ENCODE results near the gene MBD6.
"Not testable (repeated sequence)": the region's sequence is repeated elsewhere in the genome, so short reads cannot be mapped to it uniquely, and the experiment has no call there.

Gene MBD6

DNA sequence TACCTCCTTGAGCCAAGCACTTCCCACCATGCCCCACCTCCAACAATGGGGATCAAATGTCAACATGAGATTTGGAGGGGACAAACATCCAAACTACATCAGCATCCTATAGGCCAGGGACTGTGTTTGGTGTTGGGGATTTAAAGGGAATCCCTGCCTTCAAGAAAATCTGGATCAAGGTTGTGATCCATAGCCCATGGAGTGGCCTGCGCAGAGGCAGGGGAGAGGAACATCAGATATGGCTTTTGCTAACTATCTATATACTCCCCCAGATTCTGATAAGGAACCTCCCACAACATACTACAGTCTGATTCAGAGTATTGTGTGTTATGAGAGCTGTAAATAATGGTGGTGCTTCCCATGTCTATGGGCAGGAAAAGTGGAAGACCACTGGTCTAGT is 32.3 kb downstream of the MBD6 start:
- Histone ChIP-seq H3K36me3 (ENCODE audit: control insufficient read depth in 1 of 2, insufficient read depth in 2 of 2, low read length in 2 of 2) (no peaks in the 10 kb centered on the region), H2AK5ac (ENCODE audit: low read length) (no peak overlapping the region), H3K4ac (ENCODE audit: low read depth, low read length) (no peak overlapping the region), H3K4me2 (ENCODE audit: low read length) (no peak overlapping the region), H3K4me1 (ENCODE audit: control insufficient read depth in 1 of 2, insufficient read depth in 2 of 2, low read length in 2 of 2) (peaks cover 3 to 7% of the 10 kb centered on the region in 2 experiments), H3K27ac (ENCODE audit: low read depth, low read length) (no peak overlapping the region), H3K14ac (ENCODE audit: low read length) (no peak overlapping the region), H3K9ac (ENCODE audit: low read length) (no peak overlapping the region), H3K79me1 (ENCODE audit: low read length) (no peaks in the 10 kb centered on the region), H4K12ac (ENCODE audit: low read depth, low read length) (no peak overlapping the region), H3K18ac (ENCODE audit: low read length) (no peak overlapping the region), H2AFZ (ENCODE audit: insufficient read depth, low read length, poor library complexity) (no peak overlapping the region), H4K91ac (ENCODE audit: low read depth, low read length) (no peak overlapping the region), H2BK12ac (ENCODE audit: low read length) (no peak overlapping the region), H3K27me3 (ENCODE audit: insufficient read depth, low read length) (peaks cover 8% of the 10 kb centered on the region), H3K9me3 (ENCODE audit: insufficient read depth, low read depth, low read length) (peaks cover 3% of the 10 kb centered on the region), H3K23ac (ENCODE audit: low read length) (no peak overlapping the region), H4K8ac (ENCODE audit: low read depth, low read length) (no peak overlapping the region), H3K79me2 (ENCODE audit: control insufficient read depth, insufficient read depth, low read length, poor library complexity) (no peaks in the 10 kb centered on the region), H2BK5ac (ENCODE audit: low read depth, low read length, poor library complexity) (no peak overlapping the region), H2BK120ac (ENCODE audit: insufficient read depth, low read length, poor library complexity) (no peak overlapping the region), H3K4me3 (ENCODE audit: low read depth, low read length) (no peak overlapping the region)
- WGBS (ENCODE audit: extremely low coverage, insufficient coverage, insufficient read length): no CpG with 5 or more reads among the region's 1 CpG
- DNase-seq: no peak

DNA sequence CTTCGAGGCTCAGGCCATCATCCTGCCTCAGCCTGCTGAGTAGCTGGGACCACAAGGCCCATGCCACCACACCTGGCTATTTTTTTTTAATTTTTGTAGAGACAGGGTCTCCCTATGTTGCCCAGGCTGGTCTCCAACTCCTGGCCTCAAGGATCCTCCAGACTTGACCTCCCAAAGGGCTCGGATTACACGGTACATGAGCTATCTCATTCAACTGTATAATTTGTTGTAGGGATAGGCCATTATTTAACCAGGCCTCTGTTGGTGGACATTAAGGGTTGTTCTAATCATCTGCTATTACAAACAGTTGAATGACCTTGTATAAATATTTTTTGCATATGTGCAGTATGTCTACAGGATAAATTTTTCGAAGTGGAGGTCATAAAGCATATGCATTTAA is 36.2 kb downstream of the MBD6 start:
- no peak overlapping the region for H4K8ac ChIP-seq (ENCODE audit: low read depth, low read length)
- no peak overlapping the region for H4K91ac ChIP-seq (ENCODE audit: low read depth, low read length)
- H3K4ac ChIP-seq (ENCODE audit: low read depth, low read length): no peak overlapping the region
- no peaks in the 10 kb centered on the region for H3K27me3 ChIP-seq (ENCODE audit: insufficient read depth, low read length)
- no peak overlapping the region for H2BK12ac ChIP-seq (ENCODE audit: low read length)
- no CpG with 5 or more reads among the region's 4 CpGs for WGBS (ENCODE audit: extremely low coverage, insufficient coverage, insufficient read length)
- H2AFZ ChIP-seq (ENCODE audit: insufficient read depth, low read length, poor library complexity): no peak overlapping the region
- H3K4me2 ChIP-seq (ENCODE audit: low read length): no peak overlapping the region
- no peak overlapping the region for H3K14ac ChIP-seq (ENCODE audit: low read length)
- H3K79me1 ChIP-seq (ENCODE audit: low read length): no peaks in the 10 kb centered on the region
- no peaks in the 10 kb centered on the region for H3K4me1 ChIP-seq (ENCODE audit: control insufficient read depth in 1 of 2, insufficient read depth in 2 of 2, low read length in 2 of 2)
- no peaks in the 10 kb centered on the region for H3K36me3 ChIP-seq (ENCODE audit: control insufficient read depth in 1 of 2, insufficient read depth in 2 of 2, low read length in 2 of 2)
- H3K79me2 ChIP-seq (ENCODE audit: control insufficient read depth, insufficient read depth, low read length, poor library complexity): no peaks in the 10 kb centered on the region
- H3K4me3 ChIP-seq (ENCODE audit: low read depth, low read length): no peak overlapping the region
- no peak overlapping the region for H2AK5ac ChIP-seq (ENCODE audit: low read length)
- H4K12ac ChIP-seq (ENCODE audit: low read depth, low read length): no peak overlapping the region
- DNase-seq: no peak
- H2BK120ac ChIP-seq (ENCODE audit: insufficient read depth, low read length, poor library complexity): no peak overlapping the region
- H3K27ac ChIP-seq (ENCODE audit: low read depth, low read length): no peak overlapping the region
- no peak overlapping the region for H3K9ac ChIP-seq (ENCODE audit: low read length)
- no peak overlapping the region for H2BK5ac ChIP-seq (ENCODE audit: low read depth, low read length, poor library complexity)
- no peak overlapping the region for H3K23ac ChIP-seq (ENCODE audit: low read length)
- no peaks in the 10 kb centered on the region for H3K9me3 ChIP-seq (ENCODE audit: insufficient read depth, low read depth, low read length)
- no peak overlapping the region for H3K18ac ChIP-seq (ENCODE audit: low read length)

GRCh38 chr12:57560516-57560915 is 37.9 kb downstream of the MBD6 start:
- H4K12ac ChIP-seq (ENCODE audit: low read depth, low read length): no peak overlapping the region
- H3K4ac ChIP-seq (ENCODE audit: low read depth, low read length): no peak overlapping the region
- no peak overlapping the region for H2BK5ac ChIP-seq (ENCODE audit: low read depth, low read length, poor library complexity)
- H3K79me2 ChIP-seq (ENCODE audit: control insufficient read depth, insufficient read depth, low read length, poor library complexity): no peaks in the 10 kb centered on the region
- no peak overlapping the region for H3K4me3 ChIP-seq (ENCODE audit: low read depth, low read length)
- H2BK120ac ChIP-seq (ENCODE audit: insufficient read depth, low read length, poor library complexity): no peak overlapping the region
- H3K36me3 ChIP-seq (ENCODE audit: control insufficient read depth in 1 of 2, insufficient read depth in 2 of 2, low read length in 2 of 2): no peaks in the 10 kb centered on the region
- no CpG with 5 or more reads among the region's 2 CpGs for WGBS (ENCODE audit: extremely low coverage, insufficient coverage, insufficient read length)
- no peak overlapping the region for H3K23ac ChIP-seq (ENCODE audit: low read length)
- H3K79me1 ChIP-seq (ENCODE audit: low read length): no peaks in the 10 kb centered on the region
- H3K4me2 ChIP-seq (ENCODE audit: low read length): no peak overlapping the region
- H3K18ac ChIP-seq (ENCODE audit: low read length): no peak overlapping the region
- H4K8ac ChIP-seq (ENCODE audit: low read depth, low read length): no peak overlapping the region
- H2AFZ ChIP-seq (ENCODE audit: insufficient read depth, low read length, poor library complexity): no peak overlapping the region
- no peaks in the 10 kb centered on the region for H3K9me3 ChIP-seq (ENCODE audit: insufficient read depth, low read depth, low read length)
- H3K4me1 ChIP-seq (ENCODE audit: control insufficient read depth in 1 of 2, insufficient read depth in 2 of 2, low read length in 2 of 2): no peaks in the 10 kb centered on the region
- H2BK12ac ChIP-seq (ENCODE audit: low read length): no peak overlapping the region
- H4K91ac ChIP-seq (ENCODE audit: low read depth, low read length): no peak overlapping the region
- no peak for DNase-seq
- no peak overlapping the region for H2AK5ac ChIP-seq (ENCODE audit: low read length)
- H3K9ac ChIP-seq (ENCODE audit: low read length): no peak overlapping the region
- H3K14ac ChIP-seq (ENCODE audit: low read length): no peak overlapping the region
- no peaks in the 10 kb centered on the region for H3K27me3 ChIP-seq (ENCODE audit: insufficient read depth, low read length)
- H3K27ac ChIP-seq (ENCODE audit: low read depth, low read length): no peak overlapping the region

GRCh38 chr12:57561117-57561516 is 38.5 kb downstream of the MBD6 start:
- H3K4me1 ChIP-seq (ENCODE audit: control insufficient read depth in 1 of 2, insufficient read depth in 2 of 2, low read length in 2 of 2); H2BK120ac ChIP-seq (ENCODE audit: insufficient read depth, low read length, poor library complexity); H3K4me2 ChIP-seq (ENCODE audit: low read length); H2BK12ac ChIP-seq (ENCODE audit: low read length); DNase-seq; H3K79me1 ChIP-seq (ENCODE audit: low read length); H4K12ac ChIP-seq (ENCODE audit: low read depth, low read length); H3K4me3 ChIP-seq (ENCODE audit: low read depth, low read length); H2BK5ac ChIP-seq (ENCODE audit: low read depth, low read length, poor library complexity); H3K9ac ChIP-seq (ENCODE audit: low read length); H3K27me3 ChIP-seq (ENCODE audit: insufficient read depth, low read length); H3K14ac ChIP-seq (ENCODE audit: low read length); H3K27ac ChIP-seq (ENCODE audit: low read depth, low read length); H2AK5ac ChIP-seq (ENCODE audit: low read length); H3K23ac ChIP-seq (ENCODE audit: low read length); H4K91ac ChIP-seq (ENCODE audit: low read depth, low read length); H3K9me3 ChIP-seq (ENCODE audit: insufficient read depth, low read depth, low read length); H3K36me3 ChIP-seq (ENCODE audit: control insufficient read depth in 1 of 2, insufficient read depth in 2 of 2, low read length in 2 of 2); H3K79me2 ChIP-seq (ENCODE audit: control insufficient read depth, insufficient read depth, low read length, poor library complexity); H3K18ac ChIP-seq (ENCODE audit: low read length); H4K8ac ChIP-seq (ENCODE audit: low read depth, low read length); H3K4ac ChIP-seq (ENCODE audit: low read depth, low read length); H2AFZ ChIP-seq (ENCODE audit: insufficient read depth, low read length, poor library complexity): not testable (repeated sequence)
- WGBS (ENCODE audit: extremely low coverage, insufficient coverage, insufficient read length): no CpG with 5 or more reads among the region's 1 CpG

Measured in trophoblast cell (in vitro differentiated cells and primary cell).